Motor neuron (in vitro differentiated cells): Measurements from ENCODE around the gene MOK. TPM values are rescaled to one million over a fixed set of nuclear protein-coding genes. Genes with fewer than 3 reads are reported as not detected.

ENCODE experiments used
- ATAC-seq, 8 experiments: fragments of 200-7000 bp; cut with Tn5 transposase; replicated peaks in 6 of 8; 2 replicates each; pipeline ENCODE4 v1.8.0; 2021; ENCODE audit warnings: mild to moderate bottlenecking in 8 of 8, moderate library complexity in 8 of 8
- H3K27ac ChIP-seq, 2 donors: fragments of 250-450 bp; sonication (Bioruptor Pico); 2 replicates each; pipeline ENCODE4 v1.9.0; 2021; ENCODE audit warnings: antibody characterized with exemption in 2 of 2, mild to moderate bottlenecking in 2 of 2, moderate library complexity in 1 of 2
- H3K4me1 ChIP-seq, 2 donors: fragments of 250-450 bp; sonication (Bioruptor Pico); replicated peaks in 1 of 2; 2 replicates each; pipeline ENCODE4 v1.6.1; 2021; ENCODE audit warnings: antibody characterized with exemption in 2 of 2, mild to moderate bottlenecking in 2 of 2, moderate library complexity in 1 of 2
- H3K4me3 ChIP-seq, 5 donors: fragments of 250-450 bp; sonication (Bioruptor Pico); 2 replicates each; pipeline ENCODE4 v1.9.0; 2021; ENCODE audit warnings: antibody characterized with exemption in 5 of 5, mild to moderate bottlenecking in 5 of 5, moderate library complexity in 4 of 5
- WGBS, 10 experiments: fragments of 450-650 bp; shearing (Covaris generic); methylation state at CpG; one replicate each; pipeline ENCODE4 v1.0.0; 2022; 5-methylcytosine and 5-hydroxymethylcytosine counted together
- in situ Hi-C, 9 experiments: fragments of 400-800 bp; cut with MboI; loops; one replicate each; pipeline ENCODE4 v1.15.0; 2021; ENCODE audit warnings: low sequenced_read_pairs in 9 of 9, low pct_unique_long_range_greater_than_20kb in 2 of 9; ENCODE audit not compliant: unreplicated experiment in 9 of 9
- total RNA-seq, 8 experiments: library from RNA; unstranded; fragments of 300-600 nt; gene quantifications; 2 replicates each; pipeline versions ENCODE4 v1.2.3 to v1.2.4, GENCODE V29; 2022

Gene MOK
- total RNA-seq, 8 experiments from 2014 or later, result 6.0 to 63.6 (median 24.2) TPM

DNA sequence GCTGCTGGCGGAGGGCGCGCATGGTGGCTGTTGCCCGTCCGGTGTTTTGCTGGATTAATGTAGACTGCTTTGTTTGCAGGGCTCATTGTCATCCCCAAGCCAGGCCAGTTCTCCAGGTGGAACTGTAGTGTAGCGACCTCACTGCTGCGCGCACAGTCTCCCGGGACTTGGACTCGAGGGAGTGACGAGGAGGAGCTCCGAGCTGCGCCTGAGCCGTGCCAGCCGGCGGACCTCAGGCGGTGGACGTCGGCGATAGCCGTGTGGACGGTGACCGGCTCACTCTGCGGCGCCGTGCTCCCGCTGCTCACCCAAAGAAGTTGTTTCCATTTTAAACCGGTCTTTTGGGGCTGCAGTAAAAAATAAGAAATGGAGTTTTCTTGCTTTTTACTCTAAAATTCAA lies 82.2 kb downstream of the MOK start:
- in situ Hi-C loops, result no loop called here
- WGBS, 10 experiments, result 90 to 100% (median 97%) methylated on average over 2 to 19 of the region's 28 CpGs; no CpG with 5 or more reads in 3 of the 10 experiments
- H3K4me3 ChIP-seq, result no peak overlapping the region
- ATAC-seq, result no peak
- H3K4me1 ChIP-seq, result no peaks in the 10 kb centered on the region
- H3K27ac ChIP-seq, result no peak overlapping the region

DNA sequence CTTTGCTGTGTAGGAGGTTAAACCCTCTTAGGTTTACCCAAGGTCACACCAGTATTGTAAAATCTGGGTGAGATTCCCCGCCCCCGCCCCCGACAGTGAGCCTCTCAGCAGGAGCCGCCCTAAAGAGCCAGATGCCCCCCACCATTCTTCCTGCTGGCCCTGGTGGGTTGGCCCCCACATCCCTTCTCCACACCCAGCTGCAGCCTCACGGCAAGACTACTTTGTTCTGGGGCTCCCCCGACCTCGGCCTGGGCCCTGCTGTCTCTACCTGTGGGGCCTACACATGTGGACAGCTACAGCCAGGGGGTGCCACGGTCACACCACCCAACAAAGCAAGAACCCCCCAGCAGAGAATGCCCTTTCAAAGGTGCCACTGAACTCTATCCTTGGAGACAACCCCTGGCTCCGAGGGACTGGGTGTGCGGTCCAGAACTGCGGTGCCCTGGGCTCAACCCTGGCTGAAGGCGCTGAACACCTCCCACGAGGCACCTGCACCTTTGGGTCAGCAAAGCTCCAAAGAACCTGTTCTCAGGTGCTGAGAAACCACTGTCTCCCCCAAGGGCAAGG lies 82.9 kb downstream of the MOK start:
- H3K4me1 ChIP-seq, result no peaks in the 10 kb centered on the region
- in situ Hi-C loops, result no loop called here
- ATAC-seq, result no peak
- no peak overlapping the region for H3K4me3 ChIP-seq
- no peak overlapping the region for H3K27ac ChIP-seq
- 88 to 100% (median 93%) methylated on average over 1 to 6 of the region's 13 CpGs; no CpG with 5 or more reads in 6 of the 10 experiments for WGBS, 10 experiments

DNA sequence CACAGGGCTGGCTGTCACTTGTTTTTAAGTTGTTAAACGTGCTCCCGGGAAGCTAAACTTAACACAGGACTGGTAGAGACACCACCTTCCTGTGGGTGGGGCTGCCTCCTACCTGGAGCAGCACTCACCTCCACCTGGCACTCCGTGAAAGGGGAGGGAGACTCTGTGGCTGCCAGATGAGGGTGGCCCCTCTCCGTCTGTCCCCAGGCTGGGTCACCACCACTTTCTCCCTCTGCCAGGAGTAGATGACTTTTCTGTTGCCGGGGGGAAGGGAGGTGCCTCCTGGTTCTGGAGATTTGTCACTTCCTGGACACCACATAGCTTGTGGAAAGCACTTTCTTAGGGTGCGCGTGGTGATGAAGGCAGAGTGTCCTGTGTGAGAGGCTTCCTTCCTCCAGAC lies 83.9 kb downstream of the MOK start:
- Histone ChIP-seq H3K4me1 (peaks cover 0 to under 1% of the 10 kb centered on the region in 2 donors), H3K4me3 (no peak overlapping the region), H3K27ac (no peak overlapping the region)
- peak in 2 of 8 experiments; percentile 90 to 93 for ATAC-seq
- in situ Hi-C loops, result no loop called here
- 0 to 100% (median 80%) methylated on average over 1 to 4 of the region's 7 CpGs; no CpG with 5 or more reads in 4 of the 10 experiments for WGBS, 10 experiments

DNA sequence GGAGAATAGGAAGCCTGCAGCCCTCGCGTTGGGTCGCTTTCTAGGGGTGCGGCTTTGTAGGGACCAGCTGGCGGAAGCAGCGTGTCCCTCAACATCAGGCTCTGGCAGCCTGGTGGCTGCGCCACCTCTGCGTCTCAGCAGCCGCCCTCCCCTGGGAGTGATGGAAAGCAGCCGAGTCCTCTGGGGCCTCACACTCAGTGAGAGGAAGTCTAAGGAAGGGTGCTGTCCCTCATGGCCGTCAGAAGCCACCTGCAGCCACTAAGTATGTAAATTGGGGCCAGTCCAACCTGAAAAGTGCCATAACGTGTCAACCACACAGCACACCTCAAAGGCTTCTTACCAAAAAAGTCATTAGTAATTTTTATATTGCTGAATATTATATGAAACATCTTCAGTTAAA lies 84.9 kb downstream of the MOK start:
- WGBS, 10 experiments, result 80 to 100% (median 95%) methylated on average over 1 to 10 of the region's 12 CpGs; no CpG with 5 or more reads in 4 of the 10 experiments
- H3K4me1 ChIP-seq, result peaks cover 3 to 10% of the 10 kb centered on the region in 2 donors
- no peak overlapping the region for H3K4me3 ChIP-seq
- ATAC-seq, result no peak
- in situ Hi-C loops, result no loop called here
- no peak overlapping the region for H3K27ac ChIP-seq

DNA sequence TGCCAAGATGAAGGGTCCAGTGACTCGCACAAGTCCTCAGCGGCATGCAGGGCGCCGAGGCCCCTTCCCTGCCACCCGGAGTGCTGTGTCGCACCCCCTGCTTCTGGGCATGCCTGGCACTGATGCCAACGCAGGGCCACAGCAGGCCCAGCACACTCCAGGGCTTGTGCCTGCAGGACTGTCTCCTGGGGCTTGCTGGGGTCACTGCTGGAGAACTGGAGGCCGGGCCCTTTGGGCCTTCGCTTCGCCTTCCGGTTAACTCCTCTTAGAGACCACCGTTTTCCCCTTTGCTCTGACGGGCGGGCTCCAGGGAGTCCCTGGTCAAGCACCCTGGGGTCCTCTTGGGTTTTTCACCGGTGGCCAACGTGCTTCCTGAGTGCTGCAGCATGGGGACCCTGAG lies 85.6 kb downstream of the MOK start:
- in situ Hi-C loops, result no loop called here
- no peak overlapping the region for H3K4me3 ChIP-seq
- ATAC-seq, result no peak
- no peak overlapping the region for H3K27ac ChIP-seq
- peaks cover 5 to 11% of the 10 kb centered on the region in 2 donors for H3K4me1 ChIP-seq
- 80 to 100% (median 98%) methylated on average over 1 to 10 of the region's 16 CpGs; no CpG with 5 or more reads in 2 of the 10 experiments for WGBS, 10 experiments

DNA sequence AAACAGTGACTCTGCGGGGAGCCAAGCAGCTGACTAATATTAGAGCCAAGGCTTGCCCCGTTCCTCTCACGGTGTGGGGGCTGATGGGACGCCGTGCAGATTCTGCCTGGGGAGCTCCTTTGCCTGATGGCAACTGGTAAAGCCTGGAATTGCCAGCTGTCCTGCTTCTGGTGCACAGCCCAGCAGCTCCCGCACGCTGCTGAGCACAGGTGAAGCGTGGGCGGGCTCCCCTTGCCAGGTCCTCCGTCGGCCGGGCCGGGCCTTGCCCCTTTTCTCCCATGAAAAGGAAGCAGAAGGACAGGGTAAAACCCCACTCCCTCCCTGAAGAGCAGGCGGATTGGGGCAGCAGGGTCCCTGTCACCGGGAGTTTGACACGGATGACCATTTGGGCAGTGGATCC lies 86.3 kb downstream of the MOK start:
- ATAC-seq, result no peak
- Histone ChIP-seq H3K27ac (no peak overlapping the region), H3K4me1 (peaks cover 5 to 11% of the 10 kb centered on the region in 2 donors), H3K4me3 (no peak overlapping the region)
- WGBS, 10 experiments, result 63 to 93% (median 86%) methylated on average over 1 to 2 of the region's 16 CpGs; no CpG with 5 or more reads in 6 of the 10 experiments
- in situ Hi-C loops, result no loop called here

DNA sequence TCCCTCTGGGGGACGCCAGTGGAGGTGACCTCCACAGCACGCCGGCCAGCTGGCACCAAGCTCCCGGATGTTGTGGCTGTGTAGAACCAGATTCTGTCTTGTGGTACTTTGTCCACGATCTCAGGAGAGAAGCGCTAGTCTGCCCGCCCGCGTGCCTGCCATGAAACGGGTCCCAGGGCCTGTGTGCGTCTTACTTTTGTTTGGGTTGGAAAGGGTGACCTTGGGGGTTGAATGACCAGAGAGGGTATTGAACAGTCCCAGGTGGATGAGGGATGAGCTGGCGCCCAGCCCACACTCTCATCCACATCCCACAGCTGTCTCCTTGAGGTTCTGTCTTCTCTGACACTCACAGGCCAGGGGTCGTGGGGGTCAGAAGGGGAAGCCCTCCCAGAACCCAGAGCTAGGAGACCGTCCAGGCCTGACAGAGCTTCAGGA lies 87.0 kb downstream of the MOK start:
- in situ Hi-C loops, result no loop called here
- no peak for ATAC-seq
- Histone ChIP-seq H3K4me3 (no peak overlapping the region), H3K27ac (no peak overlapping the region), H3K4me1 (peaks cover 6 to 11% of the 10 kb centered on the region in 2 donors)
- 80 to 100% (median 95%) methylated on average over 1 to 8 of the region's 14 CpGs; no CpG with 5 or more reads in 4 of the 10 experiments for WGBS, 10 experiments

DNA sequence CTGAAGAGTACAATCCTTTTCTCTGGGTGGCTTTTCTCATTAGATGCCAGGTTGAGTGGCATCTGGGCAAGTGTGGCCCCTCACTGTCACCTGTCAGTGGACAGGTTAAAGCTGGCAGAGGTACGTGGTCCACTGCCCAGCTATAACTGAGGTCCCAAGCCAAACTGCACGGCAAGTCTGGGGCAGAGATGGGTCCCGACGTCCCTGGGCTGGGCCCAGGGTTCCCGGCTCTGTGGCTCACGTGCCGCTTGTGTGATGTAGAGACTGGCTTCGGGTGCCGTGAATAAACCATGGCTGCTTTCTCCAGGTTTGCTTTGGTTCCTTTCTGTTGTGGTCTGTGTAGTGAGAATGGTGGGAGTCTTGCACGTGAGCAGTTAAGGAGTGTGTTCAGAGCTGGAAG lies 87.6 kb downstream of the MOK start:
- H3K4me3 ChIP-seq, result no peak overlapping the region
- ATAC-seq, result no peak
- WGBS, 10 experiments, result 96 to 100% (median 99%) methylated on average over 1 to 7 of the region's 10 CpGs; no CpG with 5 or more reads in 4 of the 10 experiments
- peaks cover 7 to 11% of the 10 kb centered on the region in 2 donors for H3K4me1 ChIP-seq
- no peak overlapping the region for H3K27ac ChIP-seq
- in situ Hi-C loops, result no loop called here

DNA sequence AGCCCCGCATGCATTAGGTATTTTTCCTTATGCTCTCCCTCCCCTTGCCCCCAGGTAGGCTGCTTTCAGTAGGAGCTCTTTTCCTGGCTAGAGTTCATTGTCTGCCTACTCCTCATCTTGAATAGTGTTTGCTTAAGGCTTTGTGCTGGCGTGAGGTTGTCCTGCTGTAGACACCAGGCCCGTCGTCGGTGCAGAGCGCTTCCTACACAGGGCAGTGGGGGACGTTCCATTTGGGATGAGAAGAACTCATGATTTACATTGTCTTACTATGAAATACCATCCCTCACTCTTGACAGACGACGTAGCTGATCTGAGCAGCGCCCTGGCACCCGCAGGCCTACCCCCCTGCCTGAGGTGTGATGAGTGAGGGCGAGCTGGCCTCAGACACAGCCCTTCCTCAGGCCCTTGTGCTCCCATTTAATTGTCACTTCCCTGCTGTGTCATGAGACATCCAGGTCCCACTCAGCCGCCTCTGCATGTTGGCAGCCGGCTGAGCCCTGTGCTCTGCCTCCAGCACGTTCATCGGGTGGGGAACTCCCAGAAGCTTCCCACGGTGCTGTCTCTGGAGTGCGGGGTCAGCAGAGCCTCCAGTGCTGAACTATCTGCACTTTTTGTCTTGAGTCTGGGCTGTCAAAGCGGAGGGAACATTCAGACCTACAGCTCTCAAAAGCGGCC lies 89.3 kb downstream of the MOK start:
- in situ Hi-C loops, result no loop called here
- H3K4me1 ChIP-seq, result peaks cover 7 to 11% of the 10 kb centered on the region in 2 donors
- peak in 5 of 8 experiments; percentile 71 to 86 (median 79) for ATAC-seq
- WGBS, 10 experiments, result 76 to 100% (median 83%) methylated on average over 1 to 11 of the region's 20 CpGs; no CpG with 5 or more reads in 4 of the 10 experiments
- H3K27ac ChIP-seq, result no peak overlapping the region
- no peak overlapping the region for H3K4me3 ChIP-seq

DNA sequence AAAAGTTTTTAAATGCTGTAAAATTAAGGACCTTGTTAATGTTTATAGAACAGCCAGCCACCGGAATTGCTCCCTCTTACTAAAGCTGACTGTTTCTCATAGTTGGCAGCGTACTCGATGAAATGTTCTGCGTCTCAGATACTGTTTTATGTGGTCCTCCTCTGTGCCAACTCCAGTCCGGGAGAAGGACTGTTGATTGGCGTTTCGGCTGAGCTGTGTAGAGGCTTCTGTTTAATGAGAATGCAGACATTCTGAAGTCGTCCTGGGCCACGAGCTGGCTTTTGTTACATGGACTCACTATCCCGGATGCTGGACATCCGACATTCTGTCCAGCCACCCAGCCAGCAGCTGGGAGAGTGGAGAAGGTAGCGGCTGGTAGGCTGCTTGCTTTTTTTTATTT lies 89.9 kb downstream of the MOK start:
- ATAC-seq, result peak in 4 of 8 experiments; percentile 10 to 51 (median 32)
- in situ Hi-C loops, result no loop called here
- Histone ChIP-seq H3K4me1 (peaks cover 7 to 11% of the 10 kb centered on the region in 2 donors), H3K27ac (no peak overlapping the region), H3K4me3 (no peak overlapping the region)
- 40 to 98% (median 77%) methylated on average over 1 to 12 of the region's 12 CpGs; no CpG with 5 or more reads in 2 of the 10 experiments for WGBS, 10 experiments

DNA sequence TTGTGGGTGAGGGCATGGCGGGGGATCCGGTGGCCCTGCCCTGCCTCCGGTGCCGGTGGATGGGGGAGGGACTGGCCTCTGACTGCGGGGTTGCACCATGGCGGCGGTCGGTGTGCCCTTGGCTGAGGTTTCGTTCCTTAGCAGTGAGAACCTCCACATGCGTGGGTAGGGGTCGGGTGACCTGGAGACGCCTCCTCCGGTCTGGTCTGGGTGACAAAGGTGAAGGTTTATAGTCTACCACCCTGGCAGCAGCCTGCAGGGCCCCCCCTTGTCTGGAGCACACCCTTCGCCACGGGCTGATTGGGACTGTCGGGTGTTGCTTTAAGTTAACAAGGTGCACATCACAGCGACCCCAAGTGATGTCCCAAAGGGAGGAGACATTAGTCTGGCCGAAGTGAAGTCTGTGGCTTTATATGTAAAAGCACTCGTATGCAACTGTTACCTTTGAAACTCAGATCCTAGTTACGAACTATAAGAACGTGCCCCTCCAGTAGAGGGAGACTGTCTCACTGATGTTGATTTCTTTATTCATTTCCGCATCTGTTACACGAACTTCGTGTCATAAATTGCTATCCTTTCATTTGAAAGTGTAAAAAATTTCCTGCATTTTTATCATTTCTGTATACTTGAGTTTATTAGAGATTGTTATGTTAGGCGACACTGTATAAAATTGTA lies 90.8 kb downstream of the MOK start:
- no peak for ATAC-seq
- H3K27ac ChIP-seq, result no peak overlapping the region
- H3K4me1 ChIP-seq, result peaks cover 7 to 11% of the 10 kb centered on the region in 2 donors
- 82 to 99% (median 93%) methylated on average over 3 to 14 of the region's 25 CpGs for WGBS, 10 experiments
- H3K4me3 ChIP-seq, result no peak overlapping the region
- in situ Hi-C loops, result no loop called here

DNA sequence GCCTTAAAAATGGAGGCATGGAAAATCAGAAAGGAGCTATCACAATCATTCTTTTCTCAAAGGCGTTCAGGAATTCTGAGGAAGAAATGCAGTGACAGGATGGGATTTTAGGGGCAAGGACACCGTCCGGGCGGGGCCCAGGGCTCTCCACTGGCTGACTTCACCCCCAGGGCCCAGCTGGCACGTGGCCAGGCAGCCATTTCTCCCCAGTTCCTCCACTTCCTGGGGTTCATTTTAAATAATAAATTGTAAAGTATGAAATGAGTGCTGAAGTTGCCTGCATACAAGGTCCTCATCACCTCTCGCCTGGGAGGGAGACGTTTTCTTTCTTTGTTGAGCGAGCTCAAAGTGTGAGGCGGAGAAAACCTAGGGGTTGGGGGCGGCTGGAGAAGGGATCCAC lies 91.5 kb downstream of the MOK start:
- H3K4me3 ChIP-seq, result no peak overlapping the region
- no peak for ATAC-seq
- peak overlapping the region in 1 of 2 donors; percentile 33 for H3K27ac ChIP-seq
- peaks cover 7 to 11% of the 10 kb centered on the region in 2 donors for H3K4me1 ChIP-seq
- in situ Hi-C loops, result no loop called here
- 50 to 96% (median 83%) methylated on average over 1 to 8 of the region's 10 CpGs; no CpG with 5 or more reads in 5 of the 10 experiments for whole genome bisulfite sequencing, 10 experiments

DNA sequence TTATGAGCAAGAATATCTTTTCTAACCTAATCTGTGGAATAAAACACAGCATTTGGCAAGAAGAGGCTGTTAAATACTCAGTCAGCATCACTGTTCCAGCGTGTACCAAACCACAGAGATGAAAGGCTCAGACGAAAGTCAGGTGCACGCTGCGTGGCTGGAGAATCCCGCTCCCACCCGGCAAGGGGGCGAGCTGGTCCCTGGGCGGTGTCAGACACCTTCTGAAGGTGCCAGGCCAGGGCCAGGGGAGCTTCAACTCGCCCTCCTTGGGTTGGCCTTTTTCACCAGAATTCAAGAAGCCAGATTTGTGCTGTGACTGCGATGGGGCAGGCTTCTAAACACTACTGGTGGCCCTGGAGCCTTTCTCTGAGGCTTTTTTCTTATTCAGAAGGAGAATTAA lies 92.1 kb downstream of the MOK start:
- WGBS, 10 experiments, result 84 to 100% (median 96%) methylated on average over 1 to 9 of the region's 10 CpGs; no CpG with 5 or more reads in 4 of the 10 experiments
- in situ Hi-C loops, result no loop called here
- no peak overlapping the region for H3K4me3 ChIP-seq
- ATAC-seq, result peak in 1 of 8 experiments; percentile 21
- no peak overlapping the region for H3K27ac ChIP-seq
- H3K4me1 ChIP-seq, result peaks cover 7 to 11% of the 10 kb centered on the region in 2 donors
